Measurements from ENCODE around the gene CKS1B.
A peak's percentile ranks its signal among the peaks of the same experiment; 100 is the strongest.

The CKS1B gene

GRCh38 chr1:154945962-154946850 lies 28.3 kb upstream of the CKS1B start:
- no peak for DNase-seq (ENCODE audit: low read depth in 1 of 2, low spot score in 1 of 2)

- DNase-seq (ENCODE audit: low read depth in 1 of 2, low spot score in 1 of 2), result no peak
These were observed 26.4 kb upstream of the CKS1B start for GRCh38 chr1:154948079-154948478.

GRCh38 chr1:154951901-154952657 lies 22.4 kb upstream of the CKS1B start:
- DNase-seq (ENCODE audit: low read depth in 1 of 2, low spot score in 1 of 2), result peak; percentile 38 to 43

- no peak for DNase-seq (ENCODE audit: low read depth in 1 of 2, low spot score in 1 of 2)
These were observed 21.8 kb upstream of the CKS1B start for GRCh38 chr1:154952664-154953063.

- no peak for DNase-seq (ENCODE audit: low read depth in 1 of 2, low spot score in 1 of 2)
These were observed 20.9 kb upstream of the CKS1B start for GRCh38 chr1:154953611-154954038.

GRCh38 chr1:154954541-154954940 lies 19.9 kb upstream of the CKS1B start:
- DNase-seq (ENCODE audit: low read depth in 1 of 2, low spot score in 1 of 2), result no peak

GRCh38 chr1:154955039-154955717 lies 19.3 kb upstream of the CKS1B start:
- DNase-seq (ENCODE audit: low read depth in 1 of 2, low spot score in 1 of 2), result peak; percentile 75 to 77

- DNase-seq (ENCODE audit: low read depth in 1 of 2, low spot score in 1 of 2), result peak; percentile 48 to 66
These were observed 18.6 kb upstream of the CKS1B start, which contains the start of gene PBXIP1 for GRCh38 chr1:154955718-154956543. Gene PBXIP1, minus strand, starts transcription at chr1:154956099. Its CDS starts 2,378 bp downstream, at chr1:154953721.

GRCh38 chr1:154956544-154956941 lies 17.9 kb upstream of the CKS1B start:
- no peak for DNase-seq (ENCODE audit: low read depth in 1 of 2, low spot score in 1 of 2)

GRCh38 chr1:154957091-154957657 lies 17.3 kb upstream of the CKS1B start:
- DNase-seq (ENCODE audit: low read depth in 1 of 2, low spot score in 1 of 2), result no peak

GRCh38 chr1:154958036-154958435 lies 16.4 kb upstream of the CKS1B start:
- DNase-seq (ENCODE audit: low read depth in 1 of 2, low spot score in 1 of 2), result no peak

- DNase-seq (ENCODE audit: low read depth in 1 of 2, low spot score in 1 of 2), result no peak
These were observed 15.6 kb upstream of the CKS1B start for GRCh38 chr1:154958681-154959425.

GRCh38 chr1:154959426-154959780 lies 15.1 kb upstream of the CKS1B start:
- DNase-seq (ENCODE audit: low read depth in 1 of 2, low spot score in 1 of 2), result no peak

GRCh38 chr1:154960446-154961136 lies 13.9 kb upstream of the CKS1B start:
- DNase-seq (ENCODE audit: low read depth in 1 of 2, low spot score in 1 of 2), result no peak

- DNase-seq (ENCODE audit: low read depth in 1 of 2, low spot score in 1 of 2), result peak; percentile 63 to 74
These were observed 13.0 kb upstream of the CKS1B start, which contains the start of gene PYGO2 for GRCh38 chr1:154961207-154962155. Gene PYGO2, minus strand, starts transcription at chr1:154961782. Its CDS starts 206 bp downstream, at chr1:154961576.

GRCh38 chr1:154962156-154962749 lies 12.2 kb upstream of the CKS1B start:
- DNase-seq (ENCODE audit: low read depth in 1 of 2, low spot score in 1 of 2), result no peak

- DNase-seq (ENCODE audit: low read depth in 1 of 2, low spot score in 1 of 2), result no peak
These were observed 11.6 kb upstream of the CKS1B start for GRCh38 chr1:154962795-154963330.
